Breast epithelium (tissue), 4 donors: ENCODE measurements around the gene SLC1A7. TPM values are rescaled to one million over a fixed set of nuclear protein-coding genes. Genes with fewer than 3 reads are reported as not detected.

Source experiments
- DNase-seq, 2 donors: peaks; one replicate each; pipeline ENCODE4 v3.0.0-alpha.2; 2019; ENCODE audit warnings: low spot score in 2 of 2
- H3K27ac ChIP-seq, 2 donors: fragments of 200-600 bp; sonication (generic) in 1 of 2; one replicate each; pipeline ENCODE4 v1.5.1; 2016 to 2019; ENCODE audit warnings: mild to moderate bottlenecking in 1 of 2
- H3K27me3 ChIP-seq, 2 donors: fragments of 200-600 bp; sonication (generic) in 1 of 2; one replicate each; pipeline versions ENCODE4 v1.5.1 to v1.6.0; 2017 to 2019; ENCODE audit warnings: control low read depth in 1 of 2, mild to moderate bottlenecking in 1 of 2
- H3K36me3 ChIP-seq: fragments of 200-600 bp; one replicate; pipeline ENCODE4 v1.5.1; 2019
- H3K4me1 ChIP-seq, 2 donors: fragments of 200-600 bp; sonication (generic); one replicate each; pipeline ENCODE4 v1.5.1; 2016 to 2019; ENCODE audit warnings: control low read depth in 1 of 2
- H3K4me3 ChIP-seq, 3 donors: fragments of 200-600 bp; sonication (generic); 1 replicate in 2 of 3; 2 replicates in 1 of 3; pipeline ENCODE4 v1.5.1; 2016 to 2019; ENCODE audit warnings: mild to moderate bottlenecking in 3 of 3, moderate library complexity in 2 of 3
- H3K9me3 ChIP-seq, 2 donors: fragments of 200-600 bp; sonication (generic) in 1 of 2; one replicate each; pipeline ENCODE4 v1.5.1; 2016 to 2019; ENCODE audit warnings: control low read depth in 1 of 2
- CTCF ChIP-seq, 3 donors: fragments of 450-650 bp; IDR thresholded peaks; one replicate each; pipeline ENCODE4 v1.5.1; 2016 to 2017; ENCODE audit warnings: antibody characterized with exemption in 3 of 3, mild to moderate bottlenecking in 3 of 3, moderate library complexity in 3 of 3
- POLR2A ChIP-seq: fragments of 450-650 bp; IDR thresholded peaks from one replicate; pipeline ENCODE4 v1.6.1; 2016; ENCODE audit warnings: antibody characterized with exemption, mild to moderate bottlenecking, moderate library complexity
- POLR2AphosphoS5 ChIP-seq, 3 donors: sonication (generic); formaldehyde crosslinking; IDR thresholded peaks; one replicate each; pipeline ENCODE4 v1.6.1; 2017; ENCODE audit warnings: antibody characterized with exemption in 3 of 3
- intact Hi-C: fragments of 100-400 bp; cut with DNase I; formaldehyde crosslinking; loops from one replicate; pipeline ENCODE4 v1.15.1; 2023; ENCODE audit warnings: low total_unique reads
- total RNA-seq, 3 donors: library from RNA; depleted of rRNA; stranded (reverse); fragments of >200 nt; gene quantifications; one replicate each; pipeline ENCODE4 v1.1.0, GENCODE V29; 2016

SLC1A7 gene
- total RNA-seq, 3 donors from 2014 or later = 0.16 TPM; not detected in 2

DNA sequence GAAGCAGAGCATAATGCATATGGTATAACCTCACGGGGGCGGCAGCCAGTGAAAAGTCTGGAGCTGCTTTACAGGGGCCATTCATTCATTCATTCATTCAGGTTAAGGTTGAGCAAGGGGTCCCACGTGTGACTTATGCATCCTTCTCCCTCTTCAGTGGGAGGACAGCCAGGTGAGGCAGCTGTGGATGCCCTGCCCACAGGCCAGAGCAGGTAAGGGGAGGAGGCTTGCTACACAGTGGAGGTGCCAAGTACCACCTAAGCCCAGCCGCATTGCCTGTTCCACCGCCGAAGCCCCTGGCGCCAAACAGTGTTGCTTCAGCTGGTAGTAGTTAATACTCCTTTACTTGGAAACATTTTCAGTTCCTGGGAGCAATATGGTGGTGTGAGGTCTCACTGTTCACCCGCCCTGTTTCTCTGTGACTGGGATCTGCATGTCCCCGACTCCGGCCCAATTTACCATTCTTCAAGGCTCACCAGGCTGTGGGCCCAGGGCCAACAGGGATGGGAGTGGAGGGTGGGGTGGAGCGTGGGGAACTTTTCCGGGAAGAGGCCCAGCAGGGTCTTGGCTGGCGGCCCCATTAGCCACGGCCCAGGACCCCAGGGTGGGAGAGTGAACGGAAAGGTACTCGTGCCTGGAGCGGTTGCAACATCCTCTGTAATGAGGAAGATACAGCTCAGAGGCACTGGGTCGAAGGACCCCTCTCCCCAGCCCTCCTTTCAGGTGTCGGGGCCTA lies 81.1 kb downstream of the SLC1A7 start:
- DNase-seq = no peak
- Histone ChIP-seq H3K9me3 (no peaks in the 10 kb centered on the region), H3K27ac (peak overlapping the region; percentile 46 to 94), H3K27me3 (peaks cover 4 to 6% of the 10 kb centered on the region in 2 donors), H3K36me3 (no peaks in the 10 kb centered on the region), H3K4me3 (peak overlapping the region; percentile 70 to 83 (median 72)), H3K4me1 (no peaks in the 10 kb centered on the region)
- TF ChIP-seq POLR2AphosphoS5 (IDR thresholded peaks at IDR 0.05) (peak in 1 of 3 donors; percentile 44), POLR2A (no peak)
- intact Hi-C loops = no loop called here

DNA sequence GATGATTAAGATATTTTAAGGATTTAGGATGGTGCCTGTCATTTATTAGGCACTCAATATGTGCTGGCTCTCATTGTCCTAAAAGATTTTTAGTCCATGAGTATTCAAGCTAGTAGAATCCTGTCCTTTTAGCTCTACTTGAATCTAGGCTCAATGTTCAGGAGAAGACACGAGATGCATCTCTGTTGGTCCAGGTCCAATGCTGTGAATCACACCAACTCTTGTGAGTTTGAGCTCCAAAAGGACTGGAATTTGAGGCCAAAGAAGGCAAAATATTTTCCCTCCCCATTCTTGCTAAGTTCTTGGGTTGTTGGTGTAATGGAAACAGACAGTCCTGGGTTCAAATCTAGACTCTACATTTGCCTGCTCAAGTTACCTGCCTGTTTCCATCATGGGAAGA lies 81.9 kb downstream of the SLC1A7 start:
- no peaks in the 10 kb centered on the region for H3K4me1 ChIP-seq

DNA sequence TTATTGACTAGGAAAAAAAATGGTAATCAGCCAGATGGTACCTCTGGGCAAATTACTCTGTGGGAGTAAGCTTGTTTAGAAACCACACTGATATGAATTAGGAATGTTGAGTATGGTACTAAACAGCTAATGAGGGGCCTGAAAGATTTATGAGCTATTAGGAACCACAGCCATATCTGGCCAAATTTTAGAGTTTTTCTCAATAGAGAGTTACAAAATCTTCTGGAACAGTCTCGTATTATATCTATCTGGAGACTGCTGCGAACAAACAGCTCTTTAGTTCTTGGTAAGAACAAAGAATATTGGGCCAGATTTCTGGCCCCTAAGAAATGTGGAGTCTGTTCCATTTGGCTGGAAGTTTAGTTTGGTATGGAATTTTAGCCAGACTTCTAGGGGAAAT lies 85.3 kb downstream of the SLC1A7 start:
- no peak overlapping the region for H3K4me3 ChIP-seq
- peaks cover 0 to 4% of the 10 kb centered on the region in 2 donors for H3K27me3 ChIP-seq
- H3K9me3 ChIP-seq = no peaks in the 10 kb centered on the region
- intact Hi-C loops = no loop called here
- no peaks in the 10 kb centered on the region for H3K4me1 ChIP-seq
- TF ChIP-seq CTCF (IDR thresholded peaks at IDR 0.05) = no peak
- peak in 1 of 3 donors; percentile 22 for TF ChIP-seq POLR2AphosphoS5 (IDR thresholded peaks at IDR 0.05)
- no peak for TF ChIP-seq POLR2A
- no peaks in the 10 kb centered on the region for H3K36me3 ChIP-seq
- no peak for DNase-seq
- H3K27ac ChIP-seq = peak overlapping the region in 1 of 2 donors; percentile 23

More for the DNA sequence above, 81.9 kb downstream of the SLC1A7 start:
- TF ChIP-seq POLR2A (no peak), POLR2AphosphoS5 (IDR thresholded peaks at IDR 0.05) (no peak), CTCF (IDR thresholded peaks at IDR 0.05) (no peak)
- intact Hi-C loops = no loop called here
- peak overlapping the region in 1 of 2 donors; percentile 94 for H3K27ac ChIP-seq
- H3K27me3 ChIP-seq = peaks cover 4 to 6% of the 10 kb centered on the region in 2 donors
- H3K4me3 ChIP-seq = no peak overlapping the region
- H3K36me3 ChIP-seq = no peaks in the 10 kb centered on the region
- no peaks in the 10 kb centered on the region for H3K9me3 ChIP-seq
- DNase-seq = no peak

DNA sequence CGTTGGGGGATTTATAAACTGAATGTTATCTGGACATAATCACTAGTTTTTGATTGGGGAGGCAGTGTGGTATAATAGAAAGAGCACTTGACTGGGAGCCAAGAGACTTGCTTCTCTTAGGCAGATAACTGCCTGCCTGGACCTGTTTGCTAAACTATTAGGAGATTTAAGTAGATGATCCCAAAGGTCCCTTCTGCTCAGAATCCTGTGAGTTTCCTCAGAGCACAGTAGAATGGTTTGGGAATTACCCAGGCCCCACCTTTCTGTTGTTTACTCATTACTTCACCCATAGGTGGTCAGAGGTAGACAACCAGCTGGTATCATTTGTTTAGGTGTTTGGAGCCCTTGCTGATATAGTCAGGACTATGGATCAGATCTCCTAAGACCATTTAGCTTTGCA lies 90.8 kb downstream of the SLC1A7 start:
- Histone ChIP-seq H3K36me3 (no peaks in the 10 kb centered on the region), H3K4me1 (no peaks in the 10 kb centered on the region), H3K9me3 (no peaks in the 10 kb centered on the region), H3K4me3 (no peak overlapping the region), H3K27ac (peak overlapping the region in 1 of 2 donors; percentile 59), H3K27me3 (no peaks in the 10 kb centered on the region)
- TF ChIP-seq POLR2AphosphoS5 (IDR thresholded peaks at IDR 0.05) = no peak
- no peak for TF ChIP-seq CTCF (IDR thresholded peaks at IDR 0.05)
- no peak for TF ChIP-seq POLR2A
- intact Hi-C loops = no loop called here
- no peak for DNase-seq

- Histone ChIP-seq H3K4me1 (no peaks in the 10 kb centered on the region), H3K27ac (peak overlapping the region; percentile 48 to 61)
- intact Hi-C loops = no loop called here
Measured at GRCh38 chr1:53050310-53050709, 92.1 kb downstream of the SLC1A7 start.

GRCh38 chr1:53049574-53049967 lies 92.9 kb downstream of the SLC1A7 start:
- Histone ChIP-seq H3K27me3 (no peaks in the 10 kb centered on the region), H3K4me3 (no peak overlapping the region), H3K36me3 (no peaks in the 10 kb centered on the region), H3K27ac (peak overlapping the region; percentile 48 to 61), H3K9me3 (no peaks in the 10 kb centered on the region), H3K4me1 (no peaks in the 10 kb centered on the region)
- no peak for TF ChIP-seq CTCF (IDR thresholded peaks at IDR 0.05)
- TF ChIP-seq POLR2A = no peak
- no peak for TF ChIP-seq POLR2AphosphoS5 (IDR thresholded peaks at IDR 0.05)
- intact Hi-C loops = no loop called here
- no peak for DNase-seq

More at GRCh38 chr1:53050310-53050709, 92.1 kb downstream of the SLC1A7 start:
- DNase-seq = no peak
- Histone ChIP-seq H3K9me3 (no peaks in the 10 kb centered on the region), H3K4me3 (no peak overlapping the region), H3K27me3 (no peaks in the 10 kb centered on the region), H3K36me3 (no peaks in the 10 kb centered on the region)
- TF ChIP-seq POLR2A = no peak
- no peak for TF ChIP-seq POLR2AphosphoS5 (IDR thresholded peaks at IDR 0.05)
